IPS DF 19.7 (cell line): Measurements from ENCODE around the gene SRGAP2C.
"Not testable (repeated sequence)": the region's sequence is repeated elsewhere in the genome, so short reads cannot be mapped to it uniquely, and the experiment has no call there.

Source experiments
- DNase-seq: peaks from one replicate; pipeline ENCODE4 v3.0.0-alpha.2; 2013; ENCODE audit warnings: low read depth, low spot score

The SRGAP2C gene

DNA sequence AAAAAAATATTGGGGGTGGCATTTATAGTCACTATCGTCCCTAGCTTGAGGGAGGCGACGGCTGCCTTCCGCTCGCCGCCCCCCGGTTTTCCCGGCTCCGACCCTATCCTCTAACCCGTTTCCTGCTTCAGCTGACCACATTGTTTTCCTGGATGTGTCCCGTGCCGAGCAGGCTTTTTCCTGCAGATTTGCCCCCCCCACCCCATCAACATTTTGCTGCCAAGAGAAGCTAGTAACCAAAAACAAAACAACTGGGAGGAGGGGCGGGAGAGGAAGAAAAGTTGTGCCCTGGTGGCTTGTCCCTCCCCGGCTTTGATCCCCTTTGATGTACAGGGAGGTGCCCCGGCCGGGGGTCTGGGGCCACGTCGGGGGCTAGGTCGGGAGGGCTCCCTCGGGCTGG, 1.4 kb downstream of the SRGAP2C start:
- DNase-seq = not testable (repeated sequence)

DNA sequence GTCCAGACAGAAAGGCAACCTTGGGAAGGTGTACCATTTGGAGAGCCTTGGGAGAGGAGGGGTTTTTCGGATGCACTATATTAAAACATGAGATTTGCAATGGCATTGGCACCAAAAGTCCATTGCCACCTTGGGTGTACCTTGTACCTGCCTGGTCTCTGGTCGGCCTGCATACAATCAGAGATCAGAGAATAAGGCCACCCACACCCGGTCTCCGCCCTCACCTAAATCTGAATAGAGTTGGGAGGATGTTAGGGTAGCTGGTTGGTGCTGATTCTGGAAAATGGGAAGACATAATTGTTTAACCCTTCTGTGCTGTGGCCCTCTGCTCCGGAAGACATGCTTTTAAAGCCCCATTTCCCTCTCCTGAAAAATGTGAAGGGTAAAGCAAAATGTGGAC, 3.1 kb downstream of the SRGAP2C start:
- not testable (repeated sequence) for DNase-seq

DNA sequence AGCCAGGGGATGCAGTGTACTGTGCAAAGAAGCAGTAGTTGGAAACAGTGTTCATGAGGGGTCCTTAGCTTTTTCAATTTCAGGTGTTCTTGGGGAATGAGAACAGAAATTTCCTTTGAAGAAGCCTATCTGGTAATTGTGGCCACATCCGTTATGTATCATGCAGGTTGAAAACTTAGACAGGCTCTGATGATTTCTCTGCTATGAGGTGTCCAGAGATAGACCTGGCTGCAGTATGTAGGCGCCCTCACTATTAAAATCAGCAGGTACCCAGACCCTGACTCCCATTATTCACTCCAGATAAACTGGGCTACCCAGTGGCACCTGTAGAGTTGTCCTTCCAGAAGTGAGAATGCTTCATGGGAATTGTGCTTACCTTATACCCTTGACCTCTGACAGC, 7.7 kb downstream of the SRGAP2C start:
- not testable (repeated sequence) for DNase-seq

DNA sequence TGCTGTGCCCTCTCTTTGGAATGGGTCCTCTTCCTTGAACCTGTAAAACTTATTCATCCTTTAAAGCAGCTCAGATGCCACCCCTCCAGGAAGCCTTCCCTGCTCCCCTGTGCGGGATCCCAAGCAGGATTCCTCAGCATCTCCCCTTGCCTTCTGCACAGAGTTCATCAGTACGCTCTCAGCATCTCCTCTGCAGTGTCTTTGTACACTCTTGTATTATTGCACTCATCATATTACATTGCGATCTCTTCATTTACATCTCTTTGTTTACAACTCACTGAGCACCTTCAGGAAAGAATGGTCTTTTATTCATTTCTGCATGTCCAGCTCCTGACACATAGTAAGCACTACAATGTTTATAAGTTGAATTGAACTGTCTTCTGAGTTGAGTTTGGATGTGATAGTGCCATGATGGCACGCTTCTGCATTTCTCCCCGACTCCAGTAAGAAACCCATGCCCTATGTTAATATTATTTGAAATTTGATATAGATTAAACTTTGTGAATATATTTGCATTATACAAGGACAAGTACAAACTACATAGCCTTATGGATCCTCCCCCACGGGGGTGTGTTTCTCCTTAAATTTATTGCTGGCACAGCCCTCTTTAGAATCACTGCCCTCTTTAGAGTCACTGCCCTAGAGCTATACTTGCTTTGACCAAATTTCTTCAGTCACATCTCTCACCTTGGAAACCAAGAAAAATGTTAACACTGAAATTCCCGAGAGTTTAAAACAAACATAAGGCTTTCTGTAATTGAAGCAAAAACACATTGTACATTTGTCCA, 12.5 kb downstream of the SRGAP2C start:
- not testable (repeated sequence) for DNase-seq

DNA sequence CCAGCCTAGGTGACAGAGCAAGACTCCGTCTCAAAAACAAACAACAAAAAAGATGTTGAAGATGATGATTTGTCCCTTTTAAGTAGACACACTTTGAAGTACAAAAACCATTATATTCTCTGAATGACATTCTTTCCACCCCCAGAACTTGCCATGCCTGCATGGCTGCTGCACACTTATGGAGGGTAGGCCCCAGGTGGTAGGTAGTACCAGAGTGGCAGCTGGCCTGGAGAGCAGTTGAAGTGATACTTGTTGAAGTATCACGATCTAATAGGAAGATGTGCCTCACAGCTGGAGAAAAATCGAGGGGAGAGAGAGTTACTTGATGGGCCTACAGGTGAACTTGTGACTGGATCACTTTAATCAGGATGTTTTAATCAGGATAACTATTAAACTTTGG, 15.0 kb downstream of the SRGAP2C start:
- DNase-seq = not testable (repeated sequence)

DNA sequence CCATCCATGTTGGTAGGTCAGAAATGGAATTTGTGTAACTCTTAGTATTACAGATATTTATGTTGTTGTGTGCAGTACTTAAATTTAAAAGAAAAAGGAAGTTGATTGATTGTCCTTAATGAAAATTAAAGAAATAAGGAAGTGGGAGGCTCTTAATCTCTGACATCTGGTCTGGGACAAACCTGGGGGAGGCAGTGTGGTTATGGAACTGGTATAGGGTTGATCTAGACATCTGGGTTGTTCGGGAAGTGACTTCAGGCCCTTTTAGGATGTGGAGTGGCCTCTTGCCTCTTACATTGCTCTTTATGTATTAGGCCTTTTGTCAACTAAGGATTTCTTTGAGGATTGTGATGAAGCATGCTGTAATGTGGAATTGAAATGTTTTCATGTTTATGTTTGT, 15.5 kb downstream of the SRGAP2C start:
- not testable (repeated sequence) for DNase-seq

DNA sequence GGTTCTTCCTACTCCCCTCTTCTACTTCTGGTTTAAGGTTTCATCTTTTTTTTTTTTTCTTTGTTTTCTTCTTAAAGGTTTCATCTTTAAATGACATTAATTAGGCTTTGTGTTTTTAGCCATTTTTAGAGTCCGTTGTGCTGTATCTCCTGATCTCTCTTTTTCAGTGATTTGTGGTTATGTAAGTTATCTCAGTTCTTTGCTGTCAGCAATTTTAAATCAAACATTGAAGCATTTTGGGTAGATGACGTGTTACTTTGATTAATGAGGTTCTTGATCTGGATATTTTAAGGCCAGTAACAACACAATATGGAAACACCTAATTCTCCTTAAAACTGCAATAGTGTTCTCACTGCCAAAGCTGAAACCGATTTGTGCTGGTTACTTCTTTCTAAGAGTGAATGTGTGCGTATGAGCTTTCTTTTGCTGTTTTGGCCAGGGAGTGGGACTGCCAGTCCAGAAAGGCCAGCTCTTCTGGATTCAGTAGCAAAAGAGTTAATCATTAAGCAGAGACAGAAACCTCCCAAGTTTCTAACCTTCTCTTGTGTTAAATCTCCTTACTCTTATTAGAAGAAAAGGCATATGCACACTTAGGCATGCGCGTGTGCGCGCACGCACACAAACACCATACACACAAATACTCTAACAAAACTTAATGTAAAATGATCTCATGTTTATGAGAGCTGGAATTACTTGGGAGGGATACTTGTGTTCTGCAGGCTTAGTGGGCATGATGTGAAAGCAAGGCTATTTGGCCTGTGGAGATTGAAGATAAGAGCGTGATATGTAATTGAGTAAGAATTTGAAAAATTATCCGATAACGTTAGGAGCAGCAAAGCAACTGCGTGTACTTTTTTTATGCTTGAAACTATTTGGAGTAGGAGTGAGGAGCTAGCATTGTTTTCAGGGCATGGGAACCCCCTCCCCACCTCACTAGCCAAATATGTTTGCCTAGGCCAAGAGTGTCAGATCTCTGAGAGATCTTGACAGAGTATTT, 16.5 kb downstream of the SRGAP2C start:
- DNase-seq = not testable (repeated sequence)

DNA sequence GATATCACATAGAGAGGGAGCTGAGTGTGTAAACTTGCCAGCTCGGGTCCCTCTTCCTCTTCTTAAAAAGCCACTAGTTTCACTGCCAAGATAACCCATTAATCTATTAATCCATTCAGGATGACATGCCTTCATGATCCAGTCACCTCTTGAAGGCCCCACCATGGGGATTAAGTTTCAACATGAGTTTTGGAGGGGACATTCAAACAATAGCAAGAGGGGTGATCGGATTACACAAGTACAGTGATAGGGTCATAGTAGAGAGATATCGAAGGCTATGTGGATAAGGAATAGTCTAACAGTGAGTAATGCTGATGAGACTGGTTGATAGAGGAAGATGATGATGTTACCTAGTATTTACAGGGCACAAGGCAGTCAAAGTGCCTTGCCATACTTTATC, 18.2 kb downstream of the SRGAP2C start:
- DNase-seq = not testable (repeated sequence)

DNA sequence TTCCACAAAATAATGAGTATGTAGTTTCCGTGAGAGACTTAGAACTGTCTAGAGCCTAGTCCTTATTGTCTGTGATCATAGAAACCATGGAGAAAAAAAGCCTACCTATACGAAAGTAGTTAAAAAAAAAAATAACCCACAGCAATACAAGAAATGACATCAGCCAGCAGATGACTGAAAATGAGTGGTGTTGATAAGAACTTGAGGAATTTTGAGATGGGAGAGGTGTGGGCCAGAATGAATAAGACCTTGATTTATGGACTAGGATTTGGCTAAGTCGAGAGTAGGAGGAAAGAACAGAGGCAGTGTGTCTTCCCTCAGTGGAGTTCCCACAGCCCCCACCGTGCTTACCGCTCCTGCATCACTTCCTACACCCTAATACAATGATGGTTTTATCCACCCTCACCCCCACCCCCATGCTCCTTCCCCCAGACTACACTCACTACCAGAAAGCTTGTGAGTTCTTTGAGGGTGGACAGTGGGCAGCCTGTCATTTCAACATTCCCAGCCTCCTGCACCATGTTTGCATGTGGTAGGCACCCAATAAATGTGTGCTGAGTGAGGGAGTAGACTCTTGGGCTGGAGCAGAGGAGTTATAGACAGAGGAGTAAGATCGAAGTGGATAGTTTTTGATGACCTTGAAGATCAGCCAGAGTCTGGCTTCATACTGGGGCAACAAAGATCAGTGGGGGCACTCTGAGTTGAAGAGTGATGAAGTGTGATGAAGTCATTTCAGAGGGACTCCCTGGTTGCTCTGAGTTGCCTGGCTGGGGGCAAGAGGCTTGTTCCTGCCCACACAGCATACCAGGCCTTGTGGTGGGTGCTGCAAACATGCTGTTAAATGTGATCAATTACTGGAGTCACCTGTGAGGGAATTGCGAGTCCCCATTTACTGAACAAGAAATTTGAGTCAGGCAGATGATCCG, 21.3 kb downstream of the SRGAP2C start:
- DNase-seq = not testable (repeated sequence)

DNA sequence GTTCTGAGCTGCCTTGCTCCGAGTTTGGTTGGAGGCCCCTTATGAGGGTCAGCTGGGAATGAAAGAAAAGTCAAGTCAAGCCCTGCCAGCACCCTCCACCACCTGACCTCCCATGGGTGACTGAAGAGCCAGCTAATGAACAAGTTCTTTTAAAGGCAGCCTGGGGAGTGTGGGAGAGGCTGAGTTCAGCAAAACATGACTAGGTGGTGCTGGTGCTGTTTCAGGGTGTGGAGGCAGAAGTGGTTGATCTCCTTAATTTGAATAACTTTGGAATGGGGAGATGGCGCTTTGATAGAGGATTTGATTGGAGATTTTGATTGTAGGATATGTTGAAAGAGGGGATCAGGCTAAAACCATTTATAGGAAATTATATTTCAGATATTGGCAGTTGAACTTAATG, 22.6 kb downstream of the SRGAP2C start:
- not testable (repeated sequence) for DNase-seq

DNA sequence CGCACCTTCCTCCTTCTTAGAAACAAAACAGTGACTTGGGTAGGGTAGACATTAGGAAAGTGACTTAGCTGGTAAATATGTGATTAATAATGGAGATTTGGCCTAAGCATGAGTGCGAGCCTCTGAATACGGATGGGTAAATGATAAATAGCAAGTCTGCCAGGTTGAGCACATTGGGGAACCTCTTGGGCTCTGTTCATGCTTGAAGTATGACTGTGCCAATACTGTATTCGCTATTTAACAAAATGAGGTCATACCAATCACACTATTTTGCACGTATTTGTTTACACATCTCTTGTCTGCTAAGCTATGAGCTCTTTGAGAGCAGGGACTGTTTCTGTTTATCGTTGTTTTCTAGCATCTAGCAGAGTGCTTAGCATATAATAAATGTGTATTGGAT, 23.6 kb downstream of the SRGAP2C start:
- DNase-seq = not testable (repeated sequence)

DNA sequence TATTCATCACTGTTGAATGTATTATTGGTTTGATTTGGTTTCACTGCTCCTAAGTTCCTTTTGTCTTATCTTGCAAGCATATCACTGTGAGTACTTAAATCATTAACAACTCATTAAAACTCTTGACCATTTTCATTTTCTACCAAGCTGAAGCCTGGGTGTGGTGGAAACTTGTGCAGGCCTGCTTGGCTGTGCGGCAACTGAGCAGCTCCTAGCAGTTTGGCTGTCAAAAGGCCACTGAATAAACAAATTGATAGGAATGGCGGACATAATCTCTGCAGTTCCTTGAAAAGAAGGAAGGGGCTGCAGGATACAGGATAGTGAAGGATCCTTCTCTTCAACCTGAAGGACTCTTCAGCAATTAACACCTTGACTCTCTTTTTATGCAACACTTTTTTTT, 26.0 kb downstream of the SRGAP2C start:
- DNase-seq = not testable (repeated sequence)

DNA sequence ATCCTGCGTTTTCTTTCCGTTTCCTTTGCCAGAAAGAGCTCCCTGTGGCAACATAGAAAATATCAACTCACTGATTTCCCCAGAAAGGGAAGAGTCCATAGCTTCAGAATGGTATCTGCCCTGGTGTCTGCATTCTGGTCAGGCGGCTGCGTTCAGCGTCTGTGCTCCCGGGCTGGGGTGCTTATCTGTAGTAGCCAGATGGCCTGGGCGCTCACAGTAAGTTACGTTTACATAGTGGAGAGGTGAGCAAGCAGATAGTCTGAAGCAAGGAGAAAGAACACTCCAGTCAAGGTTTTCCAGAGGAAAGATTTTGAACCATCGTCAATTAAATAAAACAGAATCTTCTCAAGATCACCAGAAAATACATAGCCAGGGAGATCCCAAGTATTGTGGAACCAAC, 28.7 kb downstream of the SRGAP2C start:
- DNase-seq = not testable (repeated sequence)

DNA sequence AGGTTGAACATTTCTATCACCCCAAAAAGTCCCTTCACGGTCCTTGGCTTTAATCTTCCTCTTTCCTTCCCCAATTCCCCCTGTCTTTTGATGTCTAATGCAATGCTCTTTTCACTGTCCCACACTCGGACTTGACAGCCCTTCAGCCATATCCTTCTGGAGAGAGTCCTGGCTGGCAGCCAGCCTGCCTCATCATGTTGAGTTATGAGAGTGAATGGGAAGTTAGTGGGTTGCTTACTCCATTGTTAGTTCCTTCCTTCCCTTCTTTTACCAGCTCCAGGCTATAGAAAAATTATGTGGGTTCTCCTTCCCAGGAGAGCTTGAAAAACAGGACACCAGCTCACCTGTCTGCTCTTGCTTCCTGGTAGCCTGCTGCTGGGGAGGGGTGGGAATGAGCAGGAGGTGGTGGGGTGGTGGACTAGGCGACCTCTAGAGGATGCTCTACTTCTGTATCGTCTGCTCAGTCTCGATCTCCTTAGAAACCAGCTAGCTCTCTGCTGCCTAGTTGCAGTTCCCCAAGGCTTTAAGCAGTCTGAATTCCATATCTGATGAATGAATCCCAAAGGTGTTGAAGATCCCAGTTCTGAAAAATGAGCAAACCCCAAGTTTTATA, 29.9 kb downstream of the SRGAP2C start:
- not testable (repeated sequence) for DNase-seq

DNA sequence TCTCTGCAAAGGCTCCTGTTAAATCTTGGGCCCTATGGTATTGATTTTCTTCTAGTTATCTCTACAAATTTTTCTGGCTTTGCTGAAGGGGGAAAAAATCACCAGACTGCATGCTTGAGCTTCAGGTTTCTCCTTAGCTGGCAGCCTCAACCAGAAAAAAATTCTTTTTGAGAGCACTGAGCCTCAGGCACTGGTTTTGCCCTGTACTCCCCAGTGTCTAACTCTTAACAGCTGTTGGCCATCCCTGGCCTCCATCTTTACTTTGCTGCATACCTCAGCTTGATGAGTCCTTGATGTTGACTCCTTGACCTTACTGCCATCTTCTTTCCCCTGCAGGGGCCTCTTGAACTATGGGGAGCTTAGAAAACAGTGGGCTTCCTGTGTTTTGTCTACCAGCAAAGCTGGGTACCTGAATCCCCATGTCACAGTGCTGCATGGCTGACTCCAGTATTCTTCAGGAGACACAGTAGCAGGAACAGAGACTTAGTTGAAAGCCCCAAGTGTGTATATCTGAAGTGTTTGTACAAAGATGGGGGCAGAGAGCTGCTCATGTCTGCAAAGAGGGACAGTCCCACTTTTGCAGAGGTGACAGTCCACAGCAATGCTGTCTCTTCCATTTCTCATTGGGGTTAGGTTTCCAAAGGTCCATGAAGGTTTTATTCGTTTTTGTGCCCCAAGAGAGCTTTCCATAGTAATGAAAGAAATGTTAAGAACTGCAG, 31.1 kb downstream of the SRGAP2C start:
- not testable (repeated sequence) for DNase-seq

DNA sequence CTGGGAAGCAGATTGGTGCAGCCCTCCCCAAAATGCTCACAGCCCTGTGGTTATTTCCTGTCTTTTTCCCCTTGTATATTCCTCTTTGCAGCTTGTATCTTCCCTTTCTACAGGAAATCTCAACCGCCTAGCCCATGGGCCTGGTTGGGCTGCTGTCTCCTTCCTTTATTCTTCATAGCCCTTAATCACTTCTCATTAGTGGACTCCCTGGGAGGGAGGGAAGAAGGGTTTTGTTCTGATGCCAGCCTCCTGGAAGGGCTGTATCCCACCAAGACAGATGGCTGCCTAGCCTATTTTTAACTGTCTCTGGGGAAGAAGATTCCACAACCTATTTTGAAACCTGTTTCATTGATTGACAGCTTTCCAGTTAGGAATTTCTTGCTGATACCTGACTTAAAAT, 31.9 kb downstream of the SRGAP2C start:
- not testable (repeated sequence) for DNase-seq

DNA sequence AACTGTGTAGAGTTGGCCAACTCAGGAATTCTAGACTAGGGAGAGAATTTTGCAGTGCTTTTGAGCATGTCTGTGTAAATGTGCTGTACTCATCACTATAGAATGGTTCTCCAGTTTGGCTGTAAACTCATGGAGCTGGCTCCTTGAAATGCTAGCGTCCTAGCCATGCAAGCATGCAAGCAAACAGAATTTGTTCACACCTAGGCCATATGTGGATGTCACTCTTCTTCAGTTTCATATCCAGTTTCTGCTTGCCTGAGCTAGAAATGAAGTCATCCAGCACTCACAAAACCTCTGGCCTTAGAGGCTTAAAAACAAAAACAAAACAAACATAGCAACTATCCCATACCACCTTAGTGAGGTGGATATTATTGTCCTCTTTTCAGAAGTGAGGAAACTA, 37.0 kb downstream of the SRGAP2C start:
- DNase-seq = not testable (repeated sequence)

DNA sequence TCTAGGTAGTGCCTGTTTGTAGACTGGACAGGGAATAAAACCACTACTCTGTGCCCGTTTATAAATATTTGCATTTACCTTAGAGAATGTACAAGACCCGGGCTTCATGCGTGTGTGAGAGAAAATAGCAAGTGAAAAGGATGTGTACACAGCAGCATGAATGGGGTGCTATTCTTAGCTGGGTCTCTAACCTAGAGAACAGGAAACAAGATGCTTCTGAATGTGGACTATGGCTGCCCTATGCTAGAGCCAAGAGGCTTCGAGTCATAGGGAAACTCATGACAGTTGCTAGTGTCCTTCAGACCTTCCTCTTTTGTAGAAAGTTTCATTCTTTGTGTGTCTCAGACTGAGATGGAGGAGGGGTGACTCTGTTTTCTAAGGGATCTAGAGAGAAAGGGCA, 39.9 kb downstream of the SRGAP2C start:
- DNase-seq = not testable (repeated sequence)

DNA sequence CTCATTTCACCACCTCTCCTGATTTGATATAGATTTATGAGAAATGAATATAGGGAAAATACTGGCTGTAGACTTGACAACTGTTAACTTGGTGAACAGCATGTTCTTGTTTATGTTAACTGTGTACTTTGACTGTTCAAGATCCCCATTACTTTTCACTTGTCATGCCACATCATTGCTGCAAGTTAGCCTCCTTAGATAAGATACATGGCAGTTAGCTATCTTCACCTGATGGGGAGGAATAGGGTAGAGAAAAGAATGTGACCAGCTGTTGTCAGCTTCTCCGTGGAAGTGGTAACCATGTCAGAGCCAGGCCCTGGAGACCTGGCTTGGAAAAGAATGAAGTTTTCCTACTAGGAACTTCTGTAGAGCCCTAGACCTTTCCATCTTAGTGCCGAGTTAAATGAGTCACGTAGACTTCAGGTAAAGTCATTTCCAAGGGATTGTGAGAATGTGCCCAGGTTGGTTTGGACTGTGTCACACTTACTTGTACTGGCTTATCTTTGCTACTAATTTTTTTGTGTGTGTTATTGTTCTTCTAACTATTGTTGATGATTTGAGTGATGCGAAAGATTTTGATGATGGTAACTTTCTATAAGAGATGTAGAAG, 41.6 kb downstream of the SRGAP2C start:
- not testable (repeated sequence) for DNase-seq

DNA sequence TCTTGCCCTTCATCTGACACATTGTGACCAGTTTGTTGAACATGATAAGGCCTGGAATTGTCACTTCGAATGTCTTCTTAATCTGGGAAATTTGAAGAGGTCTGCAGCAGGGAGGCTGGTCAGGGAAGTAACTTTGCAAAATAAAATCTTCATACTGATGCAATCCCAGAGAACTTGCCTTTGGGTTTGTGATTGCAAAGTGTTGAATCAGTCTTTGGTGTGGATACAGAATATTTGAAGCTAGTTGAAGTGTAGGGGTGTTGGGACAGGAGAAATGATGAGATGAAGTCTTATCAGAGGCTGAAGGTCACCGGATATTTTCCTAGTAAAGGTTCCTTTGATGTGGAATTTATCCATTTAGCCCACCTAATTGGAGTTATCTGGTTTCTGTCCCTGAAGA, 42.1 kb downstream of the SRGAP2C start:
- not testable (repeated sequence) for DNase-seq
